Heart right ventricle (tissue), 16 donors: Measurements from ENCODE around the gene COL18A1. TPM values are rescaled to one million over a fixed set of nuclear protein-coding genes. Genes with fewer than 3 reads are reported as not detected.

Source experiments
- ATAC-seq, 8 donors: fragments of 200-7000 bp; cut with Tn5 transposase; one replicate each; pipeline ENCODE4 v1.9.1; 2020; ENCODE audit warnings: mild to moderate bottlenecking in 8 of 8, moderate library complexity in 8 of 8, moderate number of reproducible peaks in 1 of 8
- DNase-seq, 2 donors: peaks; one replicate each; pipeline ENCODE4 v3.0.0-alpha.2; 2020
- H3K27ac ChIP-seq, 10 donors: fragments of 200-600 bp; sonication (generic) in 2 of 10; one replicate each; pipeline versions ENCODE4 v1.5.0 to v1.8.0; 2020 to 2022; ENCODE audit warnings: mild to moderate bottlenecking in 3 of 10
- H3K27me3 ChIP-seq, 7 donors: fragments of 200-600 bp; one replicate each; pipeline ENCODE4 v1.8.0; 2021 to 2022; ENCODE audit warnings: mild to moderate bottlenecking in 2 of 7
- H3K36me3 ChIP-seq, 9 donors: fragments of 200-600 bp; sonication (generic) in 1 of 9; one replicate each; pipeline versions ENCODE4 v1.5.0 to v1.8.0; 2020 to 2022; ENCODE audit warnings: mild to moderate bottlenecking in 2 of 9
- H3K4me1 ChIP-seq, 9 donors: fragments of 200-600 bp; sonication (generic) in 1 of 9; one replicate each; pipeline versions ENCODE4 v1.5.0 to v1.8.0; 2020 to 2022; ENCODE audit warnings: mild to moderate bottlenecking in 4 of 9
- H3K4me3 ChIP-seq, 10 donors: fragments of 200-600 bp; sonication (generic) in 2 of 10; one replicate each; pipeline versions ENCODE4 v1.5.0 to v1.8.0; 2020 to 2022; ENCODE audit warnings: mild to moderate bottlenecking in 7 of 10, moderate library complexity in 2 of 10
- H3K9me3 ChIP-seq, 11 donors: fragments of 200-600 bp in 10 of 11; sonication (generic) in 2 of 11; one replicate each; pipeline versions ENCODE4 v1.5.0 to v1.8.0; 2013 to 2022; ENCODE audit warnings: mild to moderate bottlenecking in 2 of 11, control low read depth in 1 of 11, moderate library complexity in 1 of 11
- WGBS, 2 donors: extraction: QIAGEN DNeasy Blood & Tissue Kit; methylation state at CpG; one replicate each; pipeline ENCODE4 v1.1.7; 2013; ENCODE audit warnings: inconsistent platforms in 1 of 2; 5-methylcytosine and 5-hydroxymethylcytosine counted together
- intact Hi-C, 10 donors: fragments of 100-400 bp; cut with DNase I; formaldehyde crosslinking; loops; one replicate each; pipeline versions ENCODE4 v1.11.1 to v1.14.2; 2022
- polyA plus RNA-seq, 2 donors: library from polyadenylated mRNA; stranded (reverse); fragments of 200-250 nt; gene quantifications; one replicate each; pipeline ENCODE4 v1.2.3, GENCODE V29; 2013
- total RNA-seq, 10 donors: library from RNA; stranded (reverse); fragmentation: NEBNext Ultra II Directional in 3 of 10; extraction: Animal tissue kit (Norgen Biotek cat#: 25700) in 3 of 10; gene quantifications; one replicate each; pipeline versions ENCODE4 v1.2.1 to v1.2.4, GENCODE V29; 2021 to 2023
- TF ChIP-seq, protein P1 (sequence below), 9 donors: fragments of 200-600 bp; sonication (generic) in 2 of 9; IDR thresholded peaks; one replicate each; pipeline versions ENCODE4 v1.5.0 to v1.8.0; 2021 to 2022; ENCODE audit warnings: antibody characterized with exemption in 9 of 9, mild to moderate bottlenecking in 5 of 9, moderate library complexity in 1 of 9
- donor health status: Arrhythmogenic right ventricular cardiomyopathy.
- donor health status: ischemic (EF 13 %, LVEDD 7.1; RV severe dilation, severe dysfunction).
- donor health status: healthy with polysubstance abuse.
- donor health status: DM: no; HTN: yes; CAD: no.
- donor health status: DM: no; HTN: no; CAD: no.
- donor health status: ischemic (EF 25% LVEDD 6.9; RV normal size, moderate dysfunction).
- donor health status: ischemic (EF 25% LVEDD 5.7; RV mildly dilated, moderate dysfunction).
- donor health status: healthy.
- donor health status: DM: yes; HTN: yes; CAD: no.
- donor health status: Ischemic cardiomyopathy.
- donor health status: ischemic (EF 35%, LVEDD 5.7; RV mildly dilated, moderate dysfunction).
- donor health status: nonischemic (EF 11% LVEDD 7.7; RV severe dilation, severe dysfunction).
- donor health status: DM: yes; HTN: yes; CAD: no.
- donor health status: PGD.
- donor health status: ischemic (EF 29% LVEDD 5.4; RV normal size, mild dysfunction).
- donor health status: nonischemic (EF 23%, LVEDD 6.1; RV moderate dilation, normal function).

Gene COL18A1
- total and polyA plus RNA-seq, 12 donors: 33.7 to 87.1 (median 52.6) TPM

DNA sequence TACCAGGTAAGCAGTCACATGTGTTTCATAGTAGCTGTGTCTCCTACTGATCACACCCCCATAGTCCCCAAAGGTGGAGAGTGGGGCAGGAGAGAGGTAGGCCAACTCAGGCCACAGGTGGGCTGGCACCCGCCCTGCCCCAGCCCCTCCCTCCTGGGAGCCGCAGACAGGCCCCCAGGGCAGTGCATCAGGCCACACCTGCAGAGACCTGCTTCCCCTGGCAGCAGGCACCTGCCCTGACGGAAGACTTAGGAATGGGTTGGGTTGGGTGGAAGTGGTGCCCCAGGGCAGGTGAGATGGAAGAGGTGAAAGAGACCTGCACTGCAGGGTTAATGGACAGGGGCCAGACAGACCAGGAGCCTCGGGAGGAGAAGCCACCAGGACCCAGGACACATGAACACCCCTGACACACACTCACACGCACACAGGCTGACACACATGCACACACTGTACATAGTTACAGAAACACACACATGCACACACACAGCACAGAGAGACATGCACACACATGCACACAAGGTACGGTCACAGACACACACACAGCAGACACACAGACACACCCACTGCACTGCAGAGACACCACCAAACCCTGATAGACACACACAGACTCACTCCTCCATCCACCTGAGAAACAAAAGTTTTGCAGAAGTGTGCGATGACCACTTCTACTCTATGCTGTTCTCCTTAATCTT lies 1.7 kb upstream of the COL18A1 start:
- ATAC-seq (no peak), DNase-seq (peak in 1 of 2 donors; percentile 8)
- 93 to 95% methylated on average over 7 of the region's 7 CpGs for WGBS, 2 donors
- peak overlapping the region in 1 of 10 donors; percentile 73 for H3K27ac ChIP-seq
- H3K27me3 ChIP-seq: peaks cover 0 to 48% (median 0%) of the 10 kb centered on the region in 7 donors
- TF ChIP-seq, protein P1, sequence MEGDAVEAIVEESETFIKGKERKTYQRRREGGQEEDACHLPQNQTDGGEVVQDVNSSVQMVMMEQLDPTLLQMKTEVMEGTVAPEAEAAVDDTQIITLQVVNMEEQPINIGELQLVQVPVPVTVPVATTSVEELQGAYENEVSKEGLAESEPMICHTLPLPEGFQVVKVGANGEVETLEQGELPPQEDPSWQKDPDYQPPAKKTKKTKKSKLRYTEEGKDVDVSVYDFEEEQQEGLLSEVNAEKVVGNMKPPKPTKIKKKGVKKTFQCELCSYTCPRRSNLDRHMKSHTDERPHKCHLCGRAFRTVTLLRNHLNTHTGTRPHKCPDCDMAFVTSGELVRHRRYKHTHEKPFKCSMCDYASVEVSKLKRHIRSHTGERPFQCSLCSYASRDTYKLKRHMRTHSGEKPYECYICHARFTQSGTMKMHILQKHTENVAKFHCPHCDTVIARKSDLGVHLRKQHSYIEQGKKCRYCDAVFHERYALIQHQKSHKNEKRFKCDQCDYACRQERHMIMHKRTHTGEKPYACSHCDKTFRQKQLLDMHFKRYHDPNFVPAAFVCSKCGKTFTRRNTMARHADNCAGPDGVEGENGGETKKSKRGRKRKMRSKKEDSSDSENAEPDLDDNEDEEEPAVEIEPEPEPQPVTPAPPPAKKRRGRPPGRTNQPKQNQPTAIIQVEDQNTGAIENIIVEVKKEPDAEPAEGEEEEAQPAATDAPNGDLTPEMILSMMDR (IDR thresholded peaks at IDR 0.05): no peak
- peaks cover 0 to 8% (median 0%) of the 10 kb centered on the region in 9 donors for H3K36me3 ChIP-seq
- peaks cover 14 to 36% (median 31%) of the 10 kb centered on the region in 9 donors for H3K4me1 ChIP-seq
- H3K4me3 ChIP-seq: no peak overlapping the region
- H3K9me3 ChIP-seq: peaks cover 0 to 15% (median 6%) of the 10 kb centered on the region in 11 donors
- intact Hi-C loops: no loop called here

DNA sequence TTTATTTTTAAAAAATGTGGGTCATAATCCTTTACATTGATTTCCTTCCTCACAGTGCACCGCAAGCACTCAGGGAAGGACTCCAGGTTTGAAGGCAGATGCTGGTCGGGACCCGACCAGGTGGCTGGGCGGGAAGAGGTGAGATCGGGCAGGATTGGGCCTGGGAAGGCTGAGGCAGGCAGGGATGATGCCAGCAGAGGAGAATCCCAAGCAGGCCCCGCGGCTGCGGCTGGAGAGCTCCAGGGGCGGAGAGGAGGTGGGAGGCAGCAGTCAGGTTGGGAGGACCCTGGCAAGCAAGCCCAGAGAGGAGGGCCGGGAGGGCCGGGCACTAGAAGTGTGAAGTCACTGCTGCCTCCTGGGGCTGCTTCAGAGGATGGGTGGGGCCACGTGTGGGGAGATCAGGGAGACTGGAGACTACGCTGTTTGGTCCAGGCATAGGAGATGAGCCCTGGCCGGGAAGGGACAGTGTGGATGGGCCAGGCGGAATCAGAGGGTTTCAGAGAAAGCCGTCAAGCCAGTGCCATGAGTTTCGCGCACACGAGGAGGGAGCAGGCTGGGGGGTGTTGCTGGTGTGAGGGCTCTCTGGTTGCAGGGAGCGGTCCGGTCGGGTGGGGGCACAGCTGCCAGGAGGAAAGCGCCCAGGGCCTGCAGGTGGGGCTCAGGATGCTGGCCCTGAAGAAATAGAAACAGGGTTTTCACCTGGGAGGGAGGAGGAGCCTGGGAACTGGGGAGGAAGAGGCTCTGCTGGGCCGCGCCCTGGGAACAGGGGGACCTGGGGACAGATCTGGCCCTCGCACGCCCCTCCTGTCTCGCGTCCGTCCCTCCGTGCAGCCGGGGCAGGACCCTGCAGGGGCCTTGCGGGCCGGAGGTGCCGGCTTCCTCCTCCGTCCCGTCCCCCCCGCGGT lies 888 bp upstream of the COL18A1 start:
- Histone ChIP-seq H3K36me3 (peaks cover 0 to 11% (median 0%) of the 10 kb centered on the region in 9 donors), H3K27ac (peak overlapping the region; percentile 29 to 77 (median 72)), H3K9me3 (peaks cover 0 to 15% (median 6%) of the 10 kb centered on the region in 11 donors), H3K4me3 (peak overlapping the region; percentile 24 to 72 (median 52)), H3K27me3 (peaks cover 0 to 48% (median 0%) of the 10 kb centered on the region in 7 donors), H3K4me1 (peaks cover 20 to 44% (median 38%) of the 10 kb centered on the region in 9 donors)
- peak in 1 of 2 donors; percentile 62 for DNase-seq
- 33 to 41% methylated on average over 29 to 39 of the region's 39 CpGs for WGBS, 2 donors
- intact Hi-C loops: no loop called here
- TF ChIP-seq, protein P1 (IDR thresholded peaks at IDR 0.05): no peak
- peak; percentile 6 to 72 (median 54) for ATAC-seq

DNA sequence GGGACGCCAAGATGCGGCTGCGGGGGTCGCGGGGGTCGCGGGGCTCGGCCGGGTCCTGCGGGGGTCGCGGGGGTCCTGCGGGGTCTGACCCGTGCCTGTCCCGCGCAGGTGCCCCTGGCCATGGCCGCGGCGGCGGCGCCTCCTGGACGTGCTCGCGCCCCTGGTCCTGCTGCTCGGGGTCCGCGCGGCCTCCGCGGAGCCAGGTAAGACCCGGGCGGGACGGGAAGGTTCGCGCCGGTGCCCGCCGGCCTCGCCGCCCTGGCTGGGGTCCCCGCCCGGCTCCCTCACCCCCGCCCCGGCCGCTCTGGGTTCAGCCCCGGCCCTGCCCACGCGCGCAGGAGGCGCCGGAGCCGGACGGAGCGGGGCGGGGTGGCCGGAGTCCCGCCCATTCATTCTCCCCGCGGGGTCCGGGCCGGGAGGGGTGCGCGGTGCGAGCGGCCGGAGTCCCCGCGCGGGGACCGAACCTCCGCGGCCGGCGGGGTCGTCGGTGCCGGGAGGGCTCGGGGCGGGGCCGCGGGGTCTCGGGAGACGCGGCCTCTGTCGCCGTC lies 380 bp downstream of the COL18A1 start:
- peaks cover 0 to 48% (median 0%) of the 10 kb centered on the region in 7 donors for H3K27me3 ChIP-seq
- H3K4me1 ChIP-seq: peaks cover 31 to 57% (median 49%) of the 10 kb centered on the region in 9 donors
- DNase-seq: peak; percentile 67 to 75
- 1% methylated on average over 62 to 83 of the region's 86 CpGs for WGBS, 2 donors
- TF ChIP-seq, protein P1 (IDR thresholded peaks at IDR 0.05): no peak
- intact Hi-C loops: no loop called here
- H3K27ac ChIP-seq: peak overlapping the region; percentile 65 to 92 (median 88)
- H3K36me3 ChIP-seq: peaks cover 0 to 11% (median 0%) of the 10 kb centered on the region in 9 donors
- peaks cover 0 to 15% (median 6%) of the 10 kb centered on the region in 11 donors for H3K9me3 ChIP-seq
- H3K4me3 ChIP-seq: peak overlapping the region; percentile 30 to 93 (median 66)
- peak; percentile 19 to 81 (median 56) for ATAC-seq
